ENCODE results near the gene ABR. TPM values are rescaled to one million over a fixed set of nuclear protein-coding genes. Genes with fewer than 3 reads are reported as not detected.

Gene ABR
- total RNA-seq, 4 donors from 2014 or later = 35.4 to 192 (median 138) TPM

GRCh38 chr17:969811-970355 lies 209.9 kb downstream of the ABR start:
- Histone ChIP-seq H3K9me3 (no peaks in the 10 kb centered on the region), H3K27me3 (no peaks in the 10 kb centered on the region), H3K4me3 (peak overlapping the region; percentile 12 to 13), H3K27ac (peak overlapping the region; percentile 82 to 89), H3K36me3 (no peaks in the 10 kb centered on the region), H3K4me1 (peaks cover 0 to under 1% of the 10 kb centered on the region in 2 donors)
- peak in 1 of 2 donors; percentile 15 for TF ChIP-seq POLR2A (IDR thresholded peaks at IDR 0.05)
- no peak for TF ChIP-seq CTCF (IDR thresholded peaks at IDR 0.05)
- intact Hi-C loops (cut with DNase I; ENCODE audit: low total_unique reads) = loop anchor here (10.0 kb wide), 1 partner anchor 85 kb away; no protein-coding TSS in a partner anchor
- DNase-seq = peak; percentile 43 to 59

GRCh38 chr17:968812-969730 lies 210.7 kb downstream of the ABR start:
- intact Hi-C loops (cut with DNase I; ENCODE audit: low total_unique reads) = no loop called here
- no peaks in the 10 kb centered on the region for H3K9me3 ChIP-seq
- H3K27me3 ChIP-seq = no peaks in the 10 kb centered on the region
- peak overlapping the region; percentile 12 to 13 for H3K4me3 ChIP-seq
- no peaks in the 10 kb centered on the region for H3K4me1 ChIP-seq
- H3K36me3 ChIP-seq = no peaks in the 10 kb centered on the region
- DNase-seq = no peak
- TF ChIP-seq CTCF (IDR thresholded peaks at IDR 0.05) (no peak), POLR2A (IDR thresholded peaks at IDR 0.05) (no peak)
- peak overlapping the region; percentile 82 to 89 for H3K27ac ChIP-seq

GRCh38 chr17:967122-967521 lies 212.7 kb downstream of the ABR start:
- no peaks in the 10 kb centered on the region for H3K36me3 ChIP-seq
- no peaks in the 10 kb centered on the region for H3K4me1 ChIP-seq
- H3K4me3 ChIP-seq = no peak overlapping the region
- no peaks in the 10 kb centered on the region for H3K9me3 ChIP-seq
- intact Hi-C loops (cut with DNase I; ENCODE audit: low total_unique reads) = no loop called here
- H3K27ac ChIP-seq = peak overlapping the region in 1 of 2 donors; percentile 8
- no peak for DNase-seq
- H3K27me3 ChIP-seq = no peaks in the 10 kb centered on the region
- TF ChIP-seq CTCF (IDR thresholded peaks at IDR 0.05) (no peak), POLR2A (IDR thresholded peaks at IDR 0.05) (no peak)

DNA sequence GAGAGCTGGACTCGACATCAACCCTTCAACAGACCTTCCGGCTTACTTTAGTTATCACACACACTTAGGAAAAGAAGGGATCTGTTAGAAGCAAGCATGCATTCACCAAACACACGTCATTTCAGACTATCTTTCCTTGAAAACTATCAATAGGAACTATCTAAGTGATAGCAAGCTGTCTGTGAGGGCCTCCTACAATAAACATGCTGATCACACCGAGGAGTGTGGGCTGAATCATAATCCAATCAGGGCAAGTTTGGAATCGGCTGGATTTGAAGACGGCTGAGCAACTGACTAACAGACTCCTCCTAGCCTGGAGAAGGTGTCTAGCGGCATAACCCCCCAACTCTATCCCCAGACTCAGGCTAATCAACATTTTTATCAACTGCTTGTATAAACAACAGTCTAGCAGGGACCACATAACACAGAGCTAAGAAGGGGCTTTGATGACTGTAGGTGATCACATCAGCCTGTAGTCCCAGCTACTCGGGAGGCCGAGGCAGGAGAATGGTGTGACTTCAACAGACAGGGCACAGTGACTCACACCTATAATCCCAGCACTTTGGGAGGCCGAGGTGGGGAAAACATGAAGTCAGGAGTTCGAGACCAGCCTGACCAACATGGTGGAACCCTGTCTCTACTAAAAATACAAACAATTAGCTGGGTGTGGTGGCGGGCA lies 214.3 kb downstream of the ABR start:
- no peak for DNase-seq
- no peak for TF ChIP-seq POLR2A (IDR thresholded peaks at IDR 0.05)
- no peak for TF ChIP-seq CTCF (IDR thresholded peaks at IDR 0.05)
- no peak overlapping the region for H3K4me3 ChIP-seq
- no peaks in the 10 kb centered on the region for H3K4me1 ChIP-seq
- no peaks in the 10 kb centered on the region for H3K9me3 ChIP-seq
- H3K27ac ChIP-seq = no peak overlapping the region
- intact Hi-C loops (cut with DNase I; ENCODE audit: low total_unique reads) = no loop called here
- no peaks in the 10 kb centered on the region for H3K36me3 ChIP-seq
- H3K27me3 ChIP-seq = no peaks in the 10 kb centered on the region
